Measurements from ENCODE around the gene TFG.

TFG gene

GRCh38 chr3:100777271-100777670 lies 68.0 kb downstream of the TFG start:
- Histone ChIP-seq H3K9me3 (ENCODE audit: control insufficient read depth in 1 of 2, low read length in 2 of 2) (no peaks in the 10 kb centered on the region), H3K27me3 (ENCODE audit: low read depth, low read length) (no peaks in the 10 kb centered on the region), H3K27ac (ENCODE audit: low read length) (no peak overlapping the region), H3K4me3 (ENCODE audit: low read depth in 1 of 2, low read length in 2 of 2) (no peak overlapping the region), H3K36me3 (ENCODE audit: control insufficient read depth in 1 of 2, insufficient read depth in 2 of 2, low read length in 2 of 2) (peaks cover 0 to 35% of the 10 kb centered on the region in 2 donors), H3K4me1 (ENCODE audit: control insufficient read depth in 1 of 2, insufficient read depth in 2 of 2, low read length in 2 of 2) (peaks cover 0 to 1% of the 10 kb centered on the region in 2 donors)

- no peak overlapping the region for H3K27ac ChIP-seq (ENCODE audit: low read length)
- no peak overlapping the region for H3K4me3 ChIP-seq (ENCODE audit: low read depth in 1 of 2, low read length in 2 of 2)
- H3K4me1 ChIP-seq (ENCODE audit: control insufficient read depth in 1 of 2, insufficient read depth in 2 of 2, low read length in 2 of 2): peaks cover 0 to 10% of the 10 kb centered on the region in 2 donors
- H3K27me3 ChIP-seq (ENCODE audit: low read depth, low read length): no peaks in the 10 kb centered on the region
- peaks cover 0 to 23% of the 10 kb centered on the region in 2 donors for H3K36me3 ChIP-seq (ENCODE audit: control insufficient read depth in 1 of 2, insufficient read depth in 2 of 2, low read length in 2 of 2)
- H3K9me3 ChIP-seq (ENCODE audit: control insufficient read depth in 1 of 2, low read length in 2 of 2): no peaks in the 10 kb centered on the region
These were observed 70.2 kb downstream of the TFG start for GRCh38 chr3:100779480-100779879.

- Histone ChIP-seq H3K36me3 (ENCODE audit: control insufficient read depth in 1 of 2, insufficient read depth in 2 of 2, low read length in 2 of 2) (peaks cover 0 to 21% of the 10 kb centered on the region in 2 donors), H3K4me1 (ENCODE audit: control insufficient read depth in 1 of 2, insufficient read depth in 2 of 2, low read length in 2 of 2) (peaks cover 0 to 10% of the 10 kb centered on the region in 2 donors), H3K4me3 (ENCODE audit: low read depth in 1 of 2, low read length in 2 of 2) (no peak overlapping the region), H3K9me3 (ENCODE audit: control insufficient read depth in 1 of 2, low read length in 2 of 2) (no peaks in the 10 kb centered on the region), H3K27me3 (ENCODE audit: low read depth, low read length) (no peaks in the 10 kb centered on the region), H3K27ac (ENCODE audit: low read length) (no peak overlapping the region)
These were observed 70.9 kb downstream of the TFG start for GRCh38 chr3:100780071-100780622.

- Histone ChIP-seq H3K4me3 (ENCODE audit: low read depth in 1 of 2, low read length in 2 of 2) (no peak overlapping the region), H3K27ac (ENCODE audit: low read length) (no peak overlapping the region), H3K27me3 (ENCODE audit: low read depth, low read length) (no peaks in the 10 kb centered on the region), H3K9me3 (ENCODE audit: control insufficient read depth in 1 of 2, low read length in 2 of 2) (peaks cover 0 to 2% of the 10 kb centered on the region in 2 donors), H3K4me1 (ENCODE audit: control insufficient read depth in 1 of 2, insufficient read depth in 2 of 2, low read length in 2 of 2) (peaks cover 0 to 10% of the 10 kb centered on the region in 2 donors), H3K36me3 (ENCODE audit: control insufficient read depth in 1 of 2, insufficient read depth in 2 of 2, low read length in 2 of 2) (peaks cover 7 to 30% of the 10 kb centered on the region in 2 donors)
These were observed 72.0 kb downstream of the TFG start for GRCh38 chr3:100781301-100781700.

- Histone ChIP-seq H3K4me3 (ENCODE audit: low read depth in 1 of 2, low read length in 2 of 2) (no peak overlapping the region), H3K4me1 (ENCODE audit: control insufficient read depth in 1 of 2, insufficient read depth in 2 of 2, low read length in 2 of 2) (peaks cover 0 to 10% of the 10 kb centered on the region in 2 donors), H3K36me3 (ENCODE audit: control insufficient read depth in 1 of 2, insufficient read depth in 2 of 2, low read length in 2 of 2) (peaks cover 7 to 23% of the 10 kb centered on the region in 2 donors), H3K9me3 (ENCODE audit: control insufficient read depth in 1 of 2, low read length in 2 of 2) (peaks cover 0 to 2% of the 10 kb centered on the region in 2 donors), H3K27ac (ENCODE audit: low read length) (no peak overlapping the region), H3K27me3 (ENCODE audit: low read depth, low read length) (no peaks in the 10 kb centered on the region)
These were observed 73.1 kb downstream of the TFG start for GRCh38 chr3:100782348-100782747.

- H3K4me3 ChIP-seq (ENCODE audit: low read depth in 1 of 2, low read length in 2 of 2): no peak overlapping the region
- peaks cover 7 to 17% of the 10 kb centered on the region in 2 donors for H3K36me3 ChIP-seq (ENCODE audit: control insufficient read depth in 1 of 2, insufficient read depth in 2 of 2, low read length in 2 of 2)
- no peak overlapping the region for H3K27ac ChIP-seq (ENCODE audit: low read length)
- peaks cover 0 to 2% of the 10 kb centered on the region in 2 donors for H3K9me3 ChIP-seq (ENCODE audit: control insufficient read depth in 1 of 2, low read length in 2 of 2)
- H3K4me1 ChIP-seq (ENCODE audit: control insufficient read depth in 1 of 2, insufficient read depth in 2 of 2, low read length in 2 of 2): peaks cover 0 to 10% of the 10 kb centered on the region in 2 donors
- H3K27me3 ChIP-seq (ENCODE audit: low read depth, low read length): no peaks in the 10 kb centered on the region
These were observed 73.6 kb downstream of the TFG start for GRCh38 chr3:100782906-100783305.

- Histone ChIP-seq H3K9me3 (ENCODE audit: control insufficient read depth in 1 of 2, low read length in 2 of 2) (peaks cover 0 to 2% of the 10 kb centered on the region in 2 donors), H3K27me3 (ENCODE audit: low read depth, low read length) (no peaks in the 10 kb centered on the region), H3K36me3 (ENCODE audit: control insufficient read depth in 1 of 2, insufficient read depth in 2 of 2, low read length in 2 of 2) (peaks cover 7 to 16% of the 10 kb centered on the region in 2 donors), H3K27ac (ENCODE audit: low read length) (no peak overlapping the region), H3K4me1 (ENCODE audit: control insufficient read depth in 1 of 2, insufficient read depth in 2 of 2, low read length in 2 of 2) (peaks cover 0 to 10% of the 10 kb centered on the region in 2 donors), H3K4me3 (ENCODE audit: low read depth in 1 of 2, low read length in 2 of 2) (no peak overlapping the region)
These were observed 74.3 kb downstream of the TFG start for GRCh38 chr3:100783619-100784018.

- Histone ChIP-seq H3K9me3 (ENCODE audit: control insufficient read depth in 1 of 2, low read length in 2 of 2) (peaks cover 0 to 2% of the 10 kb centered on the region in 2 donors), H3K27ac (ENCODE audit: low read length) (no peak overlapping the region), H3K27me3 (ENCODE audit: low read depth, low read length) (no peaks in the 10 kb centered on the region), H3K4me3 (ENCODE audit: low read depth in 1 of 2, low read length in 2 of 2) (no peak overlapping the region), H3K4me1 (ENCODE audit: control insufficient read depth in 1 of 2, insufficient read depth in 2 of 2, low read length in 2 of 2) (no peaks in the 10 kb centered on the region), H3K36me3 (ENCODE audit: control insufficient read depth in 1 of 2, insufficient read depth in 2 of 2, low read length in 2 of 2) (peaks cover 12 to 16% of the 10 kb centered on the region in 2 donors)
These were observed 80.3 kb downstream of the TFG start for GRCh38 chr3:100789579-100789978.

- H3K36me3 ChIP-seq (ENCODE audit: control insufficient read depth in 1 of 2, insufficient read depth in 2 of 2, low read length in 2 of 2): no peaks in the 10 kb centered on the region
- peaks cover 0 to 16% of the 10 kb centered on the region in 2 donors for H3K4me1 ChIP-seq (ENCODE audit: control insufficient read depth in 1 of 2, insufficient read depth in 2 of 2, low read length in 2 of 2)
- no peaks in the 10 kb centered on the region for H3K27me3 ChIP-seq (ENCODE audit: low read depth, low read length)
- H3K9me3 ChIP-seq (ENCODE audit: control insufficient read depth in 1 of 2, low read length in 2 of 2): no peaks in the 10 kb centered on the region
- no peak overlapping the region for H3K27ac ChIP-seq (ENCODE audit: low read length)
- H3K4me3 ChIP-seq (ENCODE audit: low read depth in 1 of 2, low read length in 2 of 2): no peak overlapping the region
These were observed 87.3 kb downstream of the TFG start for GRCh38 chr3:100796556-100796955.

- H3K9me3 ChIP-seq (ENCODE audit: control insufficient read depth in 1 of 2, low read length in 2 of 2): no peaks in the 10 kb centered on the region
- peaks cover 0 to 16% of the 10 kb centered on the region in 2 donors for H3K4me1 ChIP-seq (ENCODE audit: control insufficient read depth in 1 of 2, insufficient read depth in 2 of 2, low read length in 2 of 2)
- no peak overlapping the region for H3K4me3 ChIP-seq (ENCODE audit: low read depth in 1 of 2, low read length in 2 of 2)
- H3K27me3 ChIP-seq (ENCODE audit: low read depth, low read length): no peaks in the 10 kb centered on the region
- H3K27ac ChIP-seq (ENCODE audit: low read length): no peak overlapping the region
- H3K36me3 ChIP-seq (ENCODE audit: control insufficient read depth in 1 of 2, insufficient read depth in 2 of 2, low read length in 2 of 2): no peaks in the 10 kb centered on the region
These were observed 88.7 kb downstream of the TFG start for GRCh38 chr3:100798012-100798411.

Data from muscle layer of duodenum (tissue), 2 donors.